ENCODE data around the gene ZNF532.

DNA sequence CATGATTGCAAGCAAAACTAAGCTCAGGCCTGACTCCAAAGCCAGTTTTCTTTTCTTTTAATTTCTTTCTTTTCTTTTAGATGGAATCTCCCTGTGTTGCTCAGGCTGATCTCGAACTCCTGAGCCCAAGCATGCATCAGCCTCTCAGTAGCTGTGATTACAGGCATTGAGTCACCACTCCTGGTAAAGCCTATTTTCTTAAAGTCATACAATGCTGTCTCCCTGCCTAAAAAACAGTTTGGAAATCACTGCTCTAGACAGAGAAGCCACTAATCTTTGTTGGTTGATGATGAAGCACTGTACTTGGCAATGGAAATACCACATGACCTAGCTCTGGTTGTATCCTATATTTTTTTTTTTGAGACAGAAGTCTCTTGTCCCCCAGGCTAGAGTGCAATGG, 33.1 kb upstream of the ZNF532 start:
- TF ChIP-seq CTCF (IDR thresholded peaks at IDR 0.05) (no peak), POLR2A (IDR thresholded peaks at IDR 0.05) (no peak)
